Naive thymus-derived CD4-positive, alpha-beta T cell (primary cell): ENCODE results near the gene ARID1A. TPM values are rescaled to one million over a fixed set of nuclear protein-coding genes. Genes with fewer than 3 reads are reported as not detected.
A peak's percentile ranks its signal among the peaks of the same experiment; 100 is the strongest.

ENCODE experiments used
- ATAC-seq: fragments of 150-1000 bp; cut with Tn5 transposase; 2 replicates; pipeline ENCODE4 v1.10.0; 2021; ENCODE audit warnings: mild to moderate bottlenecking, moderate library complexity
- CTCF ChIA-PET: fragments of 350-600 bp; sonication (Branson Sonifier 250); formaldehyde crosslinking; loops from one replicate; lab custom pipeline; 2021; ENCODE audit warnings: antibody characterized with exemption; lab: Charles Lee
- POLR2A ChIA-PET: fragments of 350-600 bp; sonication (Branson Sonifier 250); formaldehyde crosslinking; loops from one replicate; lab custom pipeline; 2021; ENCODE audit warnings: antibody characterized with exemption, inconsistent platforms; lab: Charles Lee
- DNase-seq, 9 donors: peaks; one replicate each; pipeline versions ENCODE4 v3.0.0 to v3.0.0-alpha.2; 2020 to 2022; ENCODE audit warnings: mixed read lengths in 1 of 9
- H3K27ac ChIP-seq: one replicate; pipeline ENCODE4 v1.7.0; 2013; ENCODE audit warnings: mild to moderate bottlenecking, low read depth, low read length, moderate library complexity
- H3K27me3 ChIP-seq, 2 donors: one replicate each; pipeline ENCODE4 v1.7.0; 2013; ENCODE audit warnings: low read length in 2 of 2, mild to moderate bottlenecking in 2 of 2, moderate library complexity in 2 of 2; ENCODE audit not compliant: control insufficient read depth in 2 of 2, insufficient read depth in 2 of 2
- H3K36me3 ChIP-seq, 3 experiments: 1 replicate in 2 of 3; 2 replicates in 1 of 3; pipeline ENCODE4 v1.7.0; 2013; ENCODE audit warnings: low read length in 3 of 3, mild to moderate bottlenecking in 3 of 3, moderate library complexity in 1 of 3; ENCODE audit not compliant: insufficient read depth in 3 of 3, control insufficient read depth in 2 of 3
- H3K4me1 ChIP-seq, 2 donors: one replicate each; pipeline ENCODE4 v1.7.0; 2013; ENCODE audit warnings: low read length in 2 of 2, mild to moderate bottlenecking in 2 of 2, moderate library complexity in 1 of 2; ENCODE audit not compliant: control insufficient read depth in 2 of 2, insufficient read depth in 2 of 2
- H3K4me3 ChIP-seq: 2 replicates; pipeline ENCODE4 v1.7.0; 2013; ENCODE audit warnings: mild to moderate bottlenecking, low read length
- H3K9me3 ChIP-seq, 3 experiments: 1 replicate in 2 of 3; 2 replicates in 1 of 3; pipeline ENCODE4 v1.7.0; 2013; ENCODE audit warnings: low read length in 3 of 3; ENCODE audit not compliant: control insufficient read depth in 2 of 3
- H3K27ac Mint-ChIP-seq, 9 donors: one replicate each; pipeline ENCODE4 v1.8.0; 2020 to 2022; ENCODE audit warnings: mixed read lengths in 9 of 9, mild to moderate bottlenecking in 8 of 9, moderate library complexity in 5 of 9, inconsistent platforms in 2 of 9
- H3K27me3 Mint-ChIP-seq, 5 donors: one replicate each; pipeline ENCODE4 v1.8.0; 2021 to 2022; ENCODE audit warnings: mixed read lengths in 5 of 5, mild to moderate bottlenecking in 1 of 5
- H3K36me3 Mint-ChIP-seq, 5 donors: one replicate each; pipeline ENCODE4 v1.8.0; 2020 to 2022; ENCODE audit warnings: mixed read lengths in 5 of 5, mild to moderate bottlenecking in 3 of 5, inconsistent platforms in 1 of 5
- H3K4me1 Mint-ChIP-seq, 7 donors: one replicate each; pipeline ENCODE4 v1.8.0; 2020 to 2022; ENCODE audit warnings: mixed read lengths in 7 of 7, mild to moderate bottlenecking in 3 of 7, inconsistent platforms in 1 of 7
- H3K4me3 Mint-ChIP-seq, 10 donors: one replicate each; pipeline ENCODE4 v1.8.0; 2020 to 2022; ENCODE audit warnings: mild to moderate bottlenecking in 10 of 10, mixed read lengths in 10 of 10, moderate library complexity in 6 of 10, inconsistent platforms in 2 of 10
- H3K9me3 Mint-ChIP-seq, 11 donors: one replicate each; pipeline ENCODE4 v1.8.0; 2020 to 2022; ENCODE audit warnings: mixed read lengths in 11 of 11, mild to moderate bottlenecking in 4 of 11, inconsistent platforms in 1 of 11, moderate library complexity in 1 of 11
- intact Hi-C, 2 donors: fragments of 100-400 bp; cut with micrococcal nuclease; formaldehyde crosslinking; loops; one replicate each; pipeline ENCODE4 v1.15.1; 2023
- polyA plus RNA-seq, 2 donors: library from polyadenylated mRNA; unstranded; fragments of 300-500 nt; fragmentation: Illumina TruSeq; gene quantifications; one replicate each; pipeline ENCODE4 v1.2.3, GENCODE V29; 2021
- total RNA-seq, 6 experiments: library from RNA in 5 of 6; stranded (reverse) in 5 of 6; gene quantifications; 1 replicate in 5 of 6; 2 replicates in 1 of 6; pipeline ENCODE4 v1.2.3 and lab custom pipeline; 2021 to 2026

Gene ARID1A
- total and polyA plus RNA-seq, 7 experiments from 2014 or later: 22.3 to 148 (median 127) TPM

DNA sequence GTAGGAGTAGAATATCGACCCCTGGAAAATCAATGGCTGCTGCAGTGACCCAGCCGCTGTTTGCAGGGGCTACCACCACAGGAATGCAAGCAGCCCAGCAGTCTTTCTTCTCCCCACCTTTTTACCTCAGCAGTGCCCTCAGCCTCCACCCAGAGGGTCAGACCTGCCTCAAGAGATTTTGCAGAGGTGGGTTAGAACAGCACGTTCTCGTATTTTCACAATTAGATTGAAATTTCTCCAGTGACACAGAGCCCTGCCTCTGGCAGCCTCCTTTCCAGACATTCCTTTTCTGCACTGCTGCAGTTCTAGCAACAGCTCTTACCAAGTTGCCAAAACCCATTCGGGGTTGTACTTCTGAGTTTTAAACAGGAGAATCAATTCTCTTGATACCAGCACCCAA is 53.6 kb downstream of the ARID1A start:
- Mint-ChIP-seq H3K36me3 (peaks cover 0 to 42% (median 17%) of the 10 kb centered on the region in 5 donors), H3K4me1 (peaks cover 49 to 97% (median 84%) of the 10 kb centered on the region in 7 donors), H3K9me3 (no peaks in the 10 kb centered on the region), H3K4me3 (peak overlapping the region in 1 of 10 donors; percentile 17), H3K27me3 (no peaks in the 10 kb centered on the region), H3K27ac (peak overlapping the region in 7 of 9 donors; percentile 32 to 80 (median 63))
- no peak overlapping the region for H3K27ac ChIP-seq
- H3K36me3 ChIP-seq: peaks cover 0 to 46% (median 0%) of the 10 kb centered on the region in 3 experiments
- peaks cover 24 to 49% of the 10 kb centered on the region in 2 donors for H3K4me1 ChIP-seq
- POLR2A ChIA-PET: no interaction called here
- H3K27me3 ChIP-seq: no peaks in the 10 kb centered on the region
- ATAC-seq (no peak), DNase-seq (no peak)
- no peak overlapping the region for H3K4me3 ChIP-seq
- no peaks in the 10 kb centered on the region for H3K9me3 ChIP-seq
- CTCF ChIA-PET: no interaction called here
- intact Hi-C loops: no loop called here

DNA sequence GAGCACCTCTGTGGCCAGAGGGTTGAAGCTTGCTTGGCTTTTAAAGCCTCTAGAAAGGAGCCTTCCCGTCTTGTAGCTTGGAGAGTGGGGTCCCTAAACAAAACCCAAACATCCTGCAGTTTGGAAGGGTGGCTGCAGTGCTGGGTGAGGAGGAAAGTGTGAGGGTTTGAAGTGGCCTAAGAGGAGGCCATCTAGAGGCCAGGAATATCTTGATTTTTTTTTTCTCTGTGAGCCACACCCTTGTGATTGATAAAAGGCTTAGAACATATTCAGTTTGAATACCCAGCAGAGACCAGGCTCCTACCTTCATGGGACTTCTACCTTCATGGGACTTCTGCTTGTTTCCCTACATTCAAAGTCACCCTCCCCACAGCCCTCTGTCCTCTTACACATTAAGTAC is 54.6 kb downstream of the ARID1A start:
- ATAC-seq: no peak
- Histone ChIP-seq H3K27me3 (no peaks in the 10 kb centered on the region), H3K36me3 (peaks cover 0 to 52% (median 0%) of the 10 kb centered on the region in 3 experiments), H3K4me1 (peaks cover 14 to 39% of the 10 kb centered on the region in 2 donors), H3K4me3 (no peak overlapping the region), H3K9me3 (no peaks in the 10 kb centered on the region), H3K27ac (no peak overlapping the region)
- H3K4me1 Mint-ChIP-seq: peaks cover 48 to 96% (median 80%) of the 10 kb centered on the region in 7 donors
- H3K27me3 Mint-ChIP-seq: no peaks in the 10 kb centered on the region
- no peak for DNase-seq
- ChIA-PET CTCF (no interaction called here), POLR2A (no interaction called here)
- H3K9me3 Mint-ChIP-seq: no peaks in the 10 kb centered on the region
- H3K4me3 Mint-ChIP-seq: peak overlapping the region in 3 of 10 donors; percentile 19 to 34 (median 27)
- H3K36me3 Mint-ChIP-seq: peaks cover 0 to 42% (median 17%) of the 10 kb centered on the region in 5 donors
- intact Hi-C loops: no loop called here
- H3K27ac Mint-ChIP-seq: peak overlapping the region; percentile 23 to 91 (median 71)

DNA sequence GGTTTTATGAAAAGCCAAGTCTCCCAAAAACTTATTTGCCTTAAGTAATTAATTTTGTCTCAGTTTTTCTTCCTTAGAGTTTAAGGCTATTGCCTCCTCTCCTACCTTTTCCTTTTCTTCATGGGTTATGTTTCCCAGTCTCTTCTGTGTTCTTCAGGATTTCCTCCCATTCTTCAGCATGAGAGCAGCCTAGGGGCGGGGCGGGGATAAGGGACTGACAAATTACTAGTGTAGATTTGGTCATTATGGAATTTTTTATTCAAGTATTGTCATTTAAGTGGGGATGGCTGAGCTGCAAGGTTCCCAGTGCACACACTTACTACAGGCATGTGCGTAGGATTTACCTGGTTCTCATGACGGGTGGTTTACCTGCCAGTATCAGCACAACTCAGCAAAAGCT is 56.7 kb downstream of the ARID1A start:
- H3K4me3 ChIP-seq: no peak overlapping the region
- ATAC-seq: no peak
- Mint-ChIP-seq H3K27ac (peak overlapping the region in 8 of 9 donors; percentile 7 to 84 (median 56)), H3K4me3 (peak overlapping the region in 2 of 10 donors; percentile 8 to 30), H3K9me3 (no peaks in the 10 kb centered on the region), H3K4me1 (peaks cover 43 to 81% (median 68%) of the 10 kb centered on the region in 7 donors), H3K27me3 (no peaks in the 10 kb centered on the region), H3K36me3 (peaks cover 0 to 35% (median 14%) of the 10 kb centered on the region in 5 donors)
- POLR2A ChIA-PET: no interaction called here
- H3K9me3 ChIP-seq: no peaks in the 10 kb centered on the region
- intact Hi-C loops: no loop called here
- peaks cover 0 to 47% (median 0%) of the 10 kb centered on the region in 3 experiments for H3K36me3 ChIP-seq
- peak overlapping the region; percentile 26 for H3K27ac ChIP-seq
- DNase-seq: no peak
- CTCF ChIA-PET: no interaction called here
- no peaks in the 10 kb centered on the region for H3K27me3 ChIP-seq
- H3K4me1 ChIP-seq: peaks cover 5 to 22% of the 10 kb centered on the region in 2 donors

DNA sequence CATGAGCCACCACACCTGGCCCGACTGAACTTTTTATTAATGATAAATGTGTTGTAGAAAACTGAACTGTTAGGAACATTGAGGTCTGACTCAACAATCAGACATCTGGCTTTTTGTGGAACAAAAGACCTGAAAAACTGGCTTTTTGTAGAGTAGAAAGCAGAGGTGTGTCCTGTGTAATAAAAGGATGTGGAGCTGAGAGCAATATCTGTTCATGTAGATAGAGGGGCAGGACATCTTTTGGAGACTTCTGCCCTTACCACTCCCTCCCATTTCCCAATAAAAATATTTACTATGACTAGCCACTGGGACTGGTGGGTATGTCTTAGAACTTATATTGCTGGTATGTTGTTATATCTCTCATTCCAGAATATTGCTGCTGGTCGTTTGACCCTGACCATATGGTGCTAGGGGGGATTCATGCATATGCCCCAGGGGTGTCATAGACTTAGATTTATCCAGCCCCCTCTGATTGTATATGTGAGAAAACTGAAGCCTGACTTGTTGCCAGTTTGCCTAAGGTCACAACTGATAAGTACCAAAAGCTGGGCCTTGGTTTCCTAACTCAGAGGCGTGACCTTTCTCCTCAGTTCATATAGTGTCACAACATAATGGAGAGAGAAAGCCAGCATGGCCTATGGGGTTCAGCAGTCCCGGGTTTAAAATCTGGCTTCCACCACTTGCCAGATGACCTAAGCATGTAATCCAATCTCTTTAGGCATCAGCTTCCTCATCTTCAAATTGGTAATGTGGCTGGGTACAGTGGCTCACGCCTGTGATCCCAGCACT is 58.5 kb downstream of the ARID1A start:
- Mint-ChIP-seq H3K27ac (peak overlapping the region in 7 of 9 donors; percentile 5 to 78 (median 68)), H3K27me3 (no peaks in the 10 kb centered on the region), H3K4me1 (peaks cover 33 to 83% (median 66%) of the 10 kb centered on the region in 7 donors), H3K9me3 (peaks cover 0 to 3% (median 0%) of the 10 kb centered on the region in 11 donors), H3K36me3 (peaks cover 0 to 37% (median 10%) of the 10 kb centered on the region in 5 donors), H3K4me3 (no peak overlapping the region)
- ATAC-seq: no peak
- intact Hi-C loops: no loop called here
- H3K4me1 ChIP-seq: peaks cover 5 to 11% of the 10 kb centered on the region in 2 donors
- H3K36me3 ChIP-seq: peaks cover 0 to 62% (median 0%) of the 10 kb centered on the region in 3 experiments
- ChIA-PET CTCF (interaction anchor here (1.3 kb wide), 1 partner anchor 10 kb away, joined by 3 read pairs; no protein-coding TSS in a partner anchor), POLR2A (interaction anchor here (1.3 kb wide), 1 partner anchor 30 kb away, joined by 3 read pairs; no protein-coding TSS in a partner anchor)
- H3K4me3 ChIP-seq: no peak overlapping the region
- DNase-seq: no peak
- H3K27me3 ChIP-seq: no peaks in the 10 kb centered on the region
- H3K9me3 ChIP-seq: no peaks in the 10 kb centered on the region
- H3K27ac ChIP-seq: no peak overlapping the region

DNA sequence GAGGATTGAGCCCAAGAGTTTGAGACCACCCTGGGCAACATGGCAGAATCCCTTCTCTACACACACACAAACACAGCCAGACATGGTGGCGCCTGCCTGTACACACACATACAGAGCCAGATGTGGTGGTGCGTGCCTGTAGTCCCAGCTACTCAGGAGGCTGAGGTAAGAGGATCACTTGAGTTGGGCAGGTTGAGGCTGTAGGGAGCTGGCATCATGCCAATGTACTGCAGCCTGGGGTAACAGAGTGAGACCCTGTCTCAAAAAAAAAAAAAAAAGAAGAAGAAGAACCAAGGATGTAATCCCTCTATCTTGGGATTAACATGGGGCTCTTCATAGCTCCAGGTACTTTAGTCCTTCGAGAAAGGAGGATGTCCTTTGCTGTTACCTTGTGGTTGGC is 62.5 kb downstream of the ARID1A start:
- Histone ChIP-seq H3K9me3 (no peaks in the 10 kb centered on the region), H3K36me3 (peaks cover 6 to 73% (median 15%) of the 10 kb centered on the region in 3 experiments), H3K4me1 (no peaks in the 10 kb centered on the region), H3K27ac (no peak overlapping the region), H3K4me3 (no peak overlapping the region), H3K27me3 (no peaks in the 10 kb centered on the region)
- ATAC-seq: no peak
- DNase-seq: no peak
- intact Hi-C loops: no loop called here
- Mint-ChIP-seq H3K27me3 (no peaks in the 10 kb centered on the region), H3K27ac (peak overlapping the region in 5 of 9 donors; percentile 34 to 72 (median 54)), H3K4me3 (no peak overlapping the region), H3K4me1 (peaks cover 7 to 52% (median 48%) of the 10 kb centered on the region in 7 donors), H3K36me3 (peaks cover 5 to 38% (median 17%) of the 10 kb centered on the region in 5 donors), H3K9me3 (peaks cover 0 to 3% (median 0%) of the 10 kb centered on the region in 11 donors)
- POLR2A ChIA-PET: interaction anchor here (0.9 to 2.0 kb wide), 5 partner anchors 11 to 66 kb away, joined by 3 to 5 read pairs (median 4); no protein-coding TSS in a partner anchor
- CTCF ChIA-PET: interaction anchor here (0.6 to 1.7 kb wide), 7 partner anchors 14 to 588 kb away, joined by 3 to 5 read pairs (median 3); no protein-coding TSS in a partner anchor

DNA sequence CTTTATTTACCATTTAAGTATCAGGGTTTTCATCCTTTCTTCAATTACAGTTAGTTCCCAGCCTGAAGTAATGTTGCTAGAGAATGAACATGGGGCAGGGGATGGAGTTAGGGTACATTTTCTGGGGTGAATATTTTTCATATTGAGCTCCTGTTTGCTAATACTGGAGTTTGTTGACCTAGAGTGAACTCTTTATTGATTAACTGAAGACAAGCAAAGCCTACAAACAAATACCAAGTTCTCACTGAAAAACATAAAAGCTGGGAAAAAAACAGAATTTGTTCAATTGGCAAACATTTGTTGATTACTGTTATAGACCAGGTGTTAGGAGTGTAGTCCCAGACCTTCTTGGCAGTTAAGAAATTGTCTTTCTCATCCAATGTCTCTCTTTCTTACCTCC is 63.7 kb downstream of the ARID1A start:
- no peak for ATAC-seq
- H3K4me1 Mint-ChIP-seq: peaks cover 7 to 46% (median 43%) of the 10 kb centered on the region in 7 donors
- DNase-seq: no peak
- ChIA-PET POLR2A (interaction anchor here (1.2 to 2.0 kb wide), 6 partner anchors 11 to 70 kb away, joined by 3 to 5 read pairs (median 4); no protein-coding TSS in a partner anchor), CTCF (interaction anchor here (0.6 to 1.7 kb wide), 4 partner anchors 26 to 394 kb away, joined by 3 to 5 read pairs (median 4); no protein-coding TSS in a partner anchor)
- H3K4me1 ChIP-seq: peaks cover 0 to 2% of the 10 kb centered on the region in 2 donors
- H3K27me3 Mint-ChIP-seq: no peaks in the 10 kb centered on the region
- H3K9me3 ChIP-seq: no peaks in the 10 kb centered on the region
- peaks cover 6 to 75% (median 15%) of the 10 kb centered on the region in 3 experiments for H3K36me3 ChIP-seq
- H3K4me3 Mint-ChIP-seq: no peak overlapping the region
- intact Hi-C loops: no loop called here
- peak overlapping the region; percentile 18 for H3K27ac ChIP-seq
- peak overlapping the region in 5 of 9 donors; percentile 52 to 79 (median 64) for H3K27ac Mint-ChIP-seq
- peaks cover 0 to 3% (median 0%) of the 10 kb centered on the region in 11 donors for H3K9me3 Mint-ChIP-seq
- H3K4me3 ChIP-seq: no peak overlapping the region
- no peaks in the 10 kb centered on the region for H3K27me3 ChIP-seq
- peaks cover 5 to 40% (median 22%) of the 10 kb centered on the region in 5 donors for H3K36me3 Mint-ChIP-seq
